ELR (cell line): ENCODE results near the gene NTN3.

ENCODE experiments used
- DNase-seq: peaks from one replicate; pipeline ENCODE4 v3.0.0-alpha.2; 2015; ENCODE audit warnings: low read depth

Gene NTN3

DNA sequence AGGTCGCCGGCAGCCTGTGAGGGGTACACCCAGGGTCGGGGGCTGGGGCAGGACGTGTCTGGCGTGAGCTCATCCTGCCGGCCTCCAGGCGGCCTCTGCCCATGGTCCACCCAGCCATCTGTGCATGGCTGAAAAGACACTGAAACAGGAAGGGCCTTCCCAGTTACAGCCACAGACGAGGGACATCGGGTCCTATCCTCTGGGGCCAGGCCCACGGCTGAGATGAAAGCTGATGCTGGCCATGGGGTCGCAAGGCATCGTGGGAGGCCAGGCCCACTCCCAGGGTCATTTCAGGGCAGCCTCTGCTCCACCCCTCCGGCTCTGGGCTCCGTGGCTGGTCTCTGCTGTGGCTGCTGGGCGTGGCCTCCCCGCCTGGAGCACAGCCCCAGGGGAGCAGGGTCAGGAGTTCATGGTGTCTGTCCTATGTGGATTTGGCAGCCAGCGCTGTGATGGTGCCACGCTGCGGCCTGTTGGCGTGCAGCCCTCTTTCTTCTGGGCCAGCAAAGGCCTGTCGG, 26.1 kb downstream of the NTN3 start:
- no peak for DNase-seq

DNA sequence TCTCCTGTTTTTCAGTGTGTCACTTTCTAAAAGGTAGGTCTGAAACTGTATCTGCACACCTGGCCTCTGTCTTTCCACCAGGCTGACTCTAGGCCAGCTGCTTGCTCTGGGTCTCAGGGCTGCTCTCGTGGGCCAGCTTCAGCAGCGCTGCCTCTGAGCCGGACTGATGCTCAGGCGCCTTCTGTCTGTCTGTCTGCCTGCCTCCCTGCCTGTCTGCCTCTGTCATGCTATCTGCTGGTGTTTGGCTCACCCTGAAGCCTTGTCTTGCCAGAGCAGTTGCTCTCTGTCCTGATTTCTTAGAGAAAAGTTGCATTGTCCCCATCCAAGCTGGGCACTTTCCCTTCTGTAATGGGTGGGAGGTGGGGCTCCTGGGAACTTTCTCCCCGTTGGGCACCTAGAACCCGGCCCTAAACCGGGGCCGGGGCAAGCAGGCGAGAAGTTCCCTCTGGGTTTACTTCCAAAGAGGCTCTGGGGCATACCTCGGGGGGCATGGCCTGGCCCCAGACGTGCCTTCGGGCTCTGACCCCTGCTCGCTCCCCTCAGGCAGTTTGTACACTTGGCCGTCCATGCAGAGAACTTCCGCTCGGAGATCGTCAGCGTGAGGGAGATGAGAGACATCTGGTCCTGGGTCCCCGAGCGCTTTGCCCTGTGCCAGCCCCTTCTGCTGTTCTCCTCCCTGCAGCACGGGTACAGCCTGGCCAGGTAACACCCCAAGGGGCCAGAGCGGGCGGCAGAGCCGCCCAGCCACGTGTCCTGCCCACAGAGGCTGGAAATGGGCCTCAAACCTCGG, 26.8 kb downstream of the NTN3 start:
- DNase-seq = no peak

DNA sequence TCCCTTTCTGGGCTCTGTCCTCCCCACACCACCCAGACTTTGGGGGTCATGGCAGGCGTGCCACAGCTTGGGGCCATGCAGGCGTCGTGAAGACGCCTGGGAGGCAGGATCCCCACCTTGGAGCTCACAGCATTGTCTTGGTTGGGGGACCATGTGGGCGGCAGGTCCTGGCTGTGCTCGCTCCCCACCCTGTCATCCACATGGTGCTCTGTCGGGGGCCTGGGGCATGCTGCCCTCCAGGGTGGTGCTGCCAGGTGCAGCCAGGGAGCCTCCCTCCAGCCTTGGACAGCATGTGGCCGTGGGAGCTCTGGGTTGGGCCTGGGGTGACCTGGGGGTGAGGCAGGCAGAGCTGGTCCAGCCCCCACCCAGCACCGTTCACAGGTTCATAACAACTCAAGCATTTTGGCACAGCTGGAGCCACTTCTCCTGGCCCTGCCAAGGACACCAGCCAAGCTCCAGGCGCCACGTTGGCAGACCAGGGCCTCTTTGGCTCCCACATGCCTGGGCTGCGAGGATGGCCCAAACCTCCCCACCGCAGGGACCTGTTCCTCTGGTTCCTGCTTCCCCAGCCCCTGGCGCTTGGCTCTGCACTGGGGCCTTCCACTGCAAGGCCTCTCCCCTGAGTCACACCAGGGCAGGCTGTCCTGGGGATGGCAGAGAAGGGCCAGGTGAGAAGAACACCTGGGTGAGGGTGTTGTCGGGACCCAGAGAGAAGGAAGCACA, 27.6 kb downstream of the NTN3 start:
- DNase-seq = no peak

DNA sequence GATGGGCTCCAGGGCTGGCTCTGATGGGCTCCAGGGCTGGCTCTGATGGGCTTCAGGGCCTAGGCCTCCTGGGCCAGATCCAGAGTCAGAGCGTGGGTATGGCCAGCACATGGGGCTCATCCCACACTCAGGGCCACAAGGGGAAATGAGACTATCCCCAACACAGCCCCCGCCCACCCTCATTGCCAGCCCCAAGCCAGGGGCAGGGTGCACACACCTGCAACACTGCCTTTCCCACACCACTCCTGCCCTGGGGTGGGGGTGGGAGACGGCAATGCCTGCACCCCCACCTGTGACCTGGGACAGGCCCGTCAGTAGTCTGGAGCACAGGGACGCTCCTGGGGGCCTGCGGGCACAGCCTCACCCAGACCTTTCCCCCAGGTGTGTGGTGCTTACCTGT, 28.4 kb downstream of the NTN3 start:
- no peak for DNase-seq

DNA sequence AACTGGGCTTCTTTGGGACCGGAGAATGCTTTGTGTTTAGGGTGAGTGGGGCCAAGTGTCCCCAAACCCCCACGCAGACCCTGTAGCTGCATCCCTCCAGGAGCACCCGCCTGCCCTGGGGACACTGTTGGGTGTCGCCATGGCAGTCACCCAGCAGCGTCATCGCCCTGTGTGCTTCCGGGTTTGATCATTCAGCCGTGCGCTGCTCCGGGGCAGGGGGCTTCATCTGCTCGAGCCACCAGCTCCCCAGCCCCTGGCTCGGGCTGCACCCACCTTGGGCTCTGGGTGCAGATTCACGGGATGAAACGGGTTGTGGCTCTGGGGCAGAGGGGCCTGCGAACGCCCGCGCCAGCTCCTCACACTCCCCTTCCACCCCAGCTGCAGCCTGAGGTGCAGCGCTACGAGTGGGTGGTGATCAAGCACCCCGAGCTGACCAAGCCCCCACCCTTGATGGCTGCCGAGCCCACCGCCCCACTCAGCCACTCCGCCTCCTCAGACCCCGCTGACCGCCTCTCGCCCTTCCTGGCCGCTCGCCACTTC, 28.9 kb downstream of the NTN3 start:
- DNase-seq = no peak

- no peak for DNase-seq
Measured at GRCh38 chr16:2500430-2500917, 29.4 kb downstream of the NTN3 start.

GRCh38 chr16:2500918-2501750, 30.0 kb downstream of the NTN3 start:
- peak; percentile 70 for DNase-seq

DNA sequence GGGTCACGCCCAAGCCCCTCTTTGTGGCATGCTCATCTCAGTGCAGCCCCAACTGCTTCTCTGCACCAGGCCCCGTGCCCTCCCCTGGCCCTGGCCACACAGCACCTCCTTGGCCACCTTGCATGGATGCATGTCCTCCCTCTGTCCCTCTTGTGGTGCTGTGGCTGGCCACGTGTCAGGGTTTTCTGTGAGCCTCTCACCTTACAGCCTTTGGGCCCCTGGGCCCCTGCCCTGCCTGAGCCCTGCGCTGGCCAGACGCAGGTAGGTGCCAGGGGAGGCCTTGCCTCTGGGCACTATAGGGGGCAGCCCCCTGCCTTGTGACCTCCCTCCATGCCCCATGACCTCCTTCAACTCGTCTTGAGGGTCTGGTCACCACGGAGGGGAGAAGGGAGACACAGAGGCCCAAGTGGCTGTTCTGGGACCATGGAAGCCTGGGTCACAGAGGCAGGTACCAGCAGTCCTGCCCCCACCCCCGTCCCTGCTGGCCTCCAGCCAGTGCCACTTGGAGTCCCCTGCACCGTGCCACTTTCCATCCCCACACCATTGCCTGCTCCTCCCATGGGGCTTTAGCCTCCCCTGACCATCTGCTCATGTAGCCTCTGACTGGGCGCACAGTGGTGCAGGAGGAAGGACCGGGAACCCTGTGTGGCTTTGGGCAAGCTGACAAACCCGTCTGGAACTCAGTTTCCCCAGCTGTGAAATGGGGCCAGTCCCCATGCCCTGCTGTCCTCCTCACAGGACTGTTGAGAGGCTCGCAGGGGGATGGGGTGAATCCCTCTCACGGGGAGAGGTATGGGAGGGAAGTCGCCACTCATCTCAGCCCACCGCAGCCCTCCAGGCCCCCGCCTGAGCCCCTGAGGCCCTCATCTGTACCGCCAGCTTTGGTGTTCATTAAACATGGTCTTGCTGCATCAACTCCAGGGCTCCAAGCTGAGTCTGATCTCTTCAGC, 31.1 kb downstream of the NTN3 start:
- no peak for DNase-seq

- no peak for DNase-seq
Measured at GRCh38 chr16:2505695-2506094, 34.6 kb downstream of the NTN3 start.

DNA sequence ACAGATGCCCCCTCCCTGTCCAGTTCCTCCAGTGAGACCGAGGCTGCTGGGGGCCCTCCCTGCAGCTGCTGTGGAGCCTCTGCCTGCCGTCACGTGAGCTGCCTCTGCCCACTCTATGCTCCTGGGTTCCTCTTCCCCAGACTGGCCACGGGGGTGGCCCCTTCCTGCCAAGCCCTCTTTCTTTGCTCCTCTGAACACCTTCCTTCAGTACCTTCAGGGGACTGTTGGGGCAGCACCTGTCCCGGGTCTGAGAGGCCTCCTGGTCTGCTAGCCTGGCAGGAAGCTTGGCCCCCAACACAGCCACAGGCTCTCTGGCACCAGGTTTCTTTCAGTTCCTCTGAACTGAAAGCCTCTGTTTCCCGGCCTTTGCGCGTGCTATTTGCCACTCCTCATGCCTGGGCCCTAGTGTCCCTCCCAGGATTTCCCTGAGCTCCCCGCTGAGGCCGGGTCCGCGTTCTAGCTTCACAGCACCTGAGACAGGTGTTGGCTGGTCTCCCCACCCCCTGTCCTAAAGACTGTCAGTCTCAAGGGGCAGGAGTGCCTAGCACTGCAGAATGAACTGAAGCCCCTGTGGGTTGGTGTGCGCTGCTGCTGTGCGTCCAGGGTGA, 36.1 kb downstream of the NTN3 start:
- DNase-seq = no peak

GRCh38 chr16:2507665-2508064, 36.6 kb downstream of the NTN3 start:
- DNase-seq = no peak

DNA sequence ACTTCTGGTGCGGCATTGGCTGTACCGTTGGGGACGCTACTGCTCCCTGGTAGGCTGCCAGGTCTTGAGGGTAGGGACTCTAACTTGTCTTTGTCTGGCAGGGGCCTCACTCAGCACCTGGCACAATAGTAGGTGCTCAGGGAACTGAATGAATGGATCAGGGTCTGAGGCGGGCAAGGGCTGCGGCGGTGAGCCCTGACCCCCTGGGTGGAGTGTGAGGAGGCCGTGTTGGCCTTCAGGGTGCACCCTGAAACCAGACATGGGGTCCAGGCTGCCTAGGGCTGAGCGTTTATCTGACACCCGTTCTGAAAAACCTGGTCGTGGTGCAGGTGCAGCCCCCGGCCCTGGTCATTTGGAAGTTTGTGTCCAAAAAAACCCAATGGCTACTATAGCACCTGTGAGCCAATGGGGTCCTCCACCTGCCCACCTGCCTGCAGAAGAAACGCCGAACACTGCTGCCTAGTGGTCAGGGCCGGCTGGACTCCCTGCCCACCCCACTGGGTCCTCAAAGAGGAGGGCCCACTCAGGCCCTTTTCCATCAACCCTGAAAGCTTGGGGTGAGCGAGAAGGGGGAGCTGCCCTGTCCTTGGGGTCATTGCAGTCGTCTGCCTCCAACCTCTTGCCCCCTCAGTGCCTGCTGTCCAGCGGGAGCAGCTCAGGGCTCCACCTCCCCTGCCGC, 37.8 kb downstream of the NTN3 start:
- no peak for DNase-seq

GRCh38 chr16:2511128-2511800, 40.2 kb downstream of the NTN3 start:
- DNase-seq = peak; percentile 36

- no peak for DNase-seq
Measured at GRCh38 chr16:2511996-2512734, 41.1 kb downstream of the NTN3 start.

DNA sequence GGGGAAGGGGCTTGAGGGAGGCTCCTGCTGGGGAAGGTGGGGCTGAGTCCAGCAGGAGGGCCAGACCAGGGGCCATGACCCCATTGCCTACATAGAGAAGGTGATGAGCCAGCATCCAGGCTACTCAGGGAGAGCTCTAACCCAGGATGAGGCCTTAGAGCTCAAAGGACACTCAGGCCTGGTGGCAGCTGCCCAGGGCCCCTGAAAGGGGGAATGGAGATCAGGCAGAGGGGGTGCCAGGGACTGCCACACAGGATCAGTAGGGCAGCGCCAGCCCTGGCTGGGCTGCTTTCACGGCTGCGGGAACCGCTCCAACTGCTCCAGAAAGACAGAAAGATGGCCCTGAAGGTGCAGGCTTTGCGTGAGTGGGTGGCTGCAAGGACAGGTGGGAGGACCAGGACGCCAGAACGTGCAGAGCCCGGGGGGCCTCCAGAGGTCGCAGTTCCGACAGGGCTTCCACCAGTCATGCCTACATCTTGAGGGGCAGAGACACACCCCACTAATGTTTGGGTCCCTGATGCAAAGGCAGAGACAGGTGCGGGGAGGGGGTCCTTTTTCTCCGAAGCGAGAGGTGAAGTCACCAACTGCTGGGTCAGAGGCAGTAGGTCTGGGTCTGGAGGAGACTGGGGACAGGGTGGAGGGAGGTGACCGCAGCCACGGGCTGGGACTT, 41.8 kb downstream of the NTN3 start:
- DNase-seq = no peak

- peak; percentile 84 for DNase-seq
Measured at GRCh38 chr16:2513405-2514332, 42.6 kb downstream of the NTN3 start, which contains the start of gene ATP6V0C. ATP6V0C (plus strand) TSS chr16:2513952; CDS start chr16:2514104, 152 bp downstream.
